Subcutaneous adipose tissue (tissue), 4 donors: ENCODE data around the gene NFE2L3. TPM values are rescaled to one million over a fixed set of nuclear protein-coding genes. Genes with fewer than 3 reads are reported as not detected.

Source experiments
- CTCF ChIP-seq: fragments of 450-650 bp; IDR thresholded peaks from one replicate; pipeline ENCODE4 v1.5.1; 2016; ENCODE audit warnings: low read depth, mild to moderate bottlenecking, control low read depth, antibody characterized with exemption, moderate library complexity
- total RNA-seq, 4 donors: library from RNA; depleted of rRNA; stranded (reverse); fragments of >200 nt; gene quantifications; one replicate each; pipeline ENCODE4 v1.1.0, GENCODE V29; 2016

NFE2L3 gene
- total RNA-seq, 4 donors from 2014 or later = 6.6 to 11.1 (median 8.6) TPM

GRCh38 chr7:26188957-26189541, 37.1 kb downstream of the NFE2L3 start:
- no peak for TF ChIP-seq CTCF

GRCh38 chr7:26189697-26190096, 37.7 kb downstream of the NFE2L3 start:
- TF ChIP-seq CTCF = no peak

- no peak for TF ChIP-seq CTCF
Observed at GRCh38 chr7:26190417-26190869, 38.4 kb downstream of the NFE2L3 start.

- TF ChIP-seq CTCF = no peak
Observed at GRCh38 chr7:26191233-26191973, 39.4 kb downstream of the NFE2L3 start.

- TF ChIP-seq CTCF = no peak
Observed at GRCh38 chr7:26191974-26192479, 40.0 kb downstream of the NFE2L3 start.

- TF ChIP-seq CTCF = no peak
Observed at GRCh38 chr7:26192485-26193087, 40.6 kb downstream of the NFE2L3 start.
